ENCODE measurements around the gene FBXW10B.
"Not testable (repeated sequence)": the region's sequence is repeated elsewhere in the genome, so short reads cannot be mapped to it uniquely, and the experiment has no call there.

- TF ChIP-seq, protein P1, sequence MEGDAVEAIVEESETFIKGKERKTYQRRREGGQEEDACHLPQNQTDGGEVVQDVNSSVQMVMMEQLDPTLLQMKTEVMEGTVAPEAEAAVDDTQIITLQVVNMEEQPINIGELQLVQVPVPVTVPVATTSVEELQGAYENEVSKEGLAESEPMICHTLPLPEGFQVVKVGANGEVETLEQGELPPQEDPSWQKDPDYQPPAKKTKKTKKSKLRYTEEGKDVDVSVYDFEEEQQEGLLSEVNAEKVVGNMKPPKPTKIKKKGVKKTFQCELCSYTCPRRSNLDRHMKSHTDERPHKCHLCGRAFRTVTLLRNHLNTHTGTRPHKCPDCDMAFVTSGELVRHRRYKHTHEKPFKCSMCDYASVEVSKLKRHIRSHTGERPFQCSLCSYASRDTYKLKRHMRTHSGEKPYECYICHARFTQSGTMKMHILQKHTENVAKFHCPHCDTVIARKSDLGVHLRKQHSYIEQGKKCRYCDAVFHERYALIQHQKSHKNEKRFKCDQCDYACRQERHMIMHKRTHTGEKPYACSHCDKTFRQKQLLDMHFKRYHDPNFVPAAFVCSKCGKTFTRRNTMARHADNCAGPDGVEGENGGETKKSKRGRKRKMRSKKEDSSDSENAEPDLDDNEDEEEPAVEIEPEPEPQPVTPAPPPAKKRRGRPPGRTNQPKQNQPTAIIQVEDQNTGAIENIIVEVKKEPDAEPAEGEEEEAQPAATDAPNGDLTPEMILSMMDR (conservative IDR thresholded peaks at IDR 0.05; ENCODE audit: low read depth, low read length), result not testable (repeated sequence)
- not testable (repeated sequence) for TF ChIP-seq EZH2 (IDR thresholded peaks at IDR 0.05; ENCODE audit: borderline replicate concordance, low read depth, low read length, poor library complexity, severe bottlenecking)
Observed at GRCh38 chr17:15590844-15591243, 28.7 kb downstream of the FBXW10B start.
